Activated naive CD8-positive, alpha-beta T cell (primary cell): ENCODE results near the gene TRRAP.
"Not testable (repeated sequence)": the region's sequence is repeated elsewhere in the genome, so short reads cannot be mapped to it uniquely, and the experiment has no call there.

Experiments used
- H3K27ac Mint-ChIP-seq: one replicate; pipeline ENCODE4 v1.8.0; 2021; ENCODE audit warnings: mixed read lengths
- H3K27me3 Mint-ChIP-seq: one replicate; pipeline ENCODE4 v1.8.0; 2021; ENCODE audit warnings: mixed read lengths
- H3K36me3 Mint-ChIP-seq: one replicate; pipeline ENCODE4 v1.8.0; 2021; ENCODE audit warnings: mixed read lengths
- H3K4me1 Mint-ChIP-seq: one replicate; pipeline ENCODE4 v1.8.0; 2021; ENCODE audit warnings: low read depth, mixed read lengths
- H3K4me3 Mint-ChIP-seq: one replicate; pipeline ENCODE4 v1.8.0; 2021; ENCODE audit warnings: mild to moderate bottlenecking, mixed read lengths
- H3K9me3 Mint-ChIP-seq: one replicate; pipeline ENCODE4 v1.8.0; 2021; ENCODE audit warnings: low read depth, mixed read lengths

The TRRAP gene

GRCh38 chr7:99034932-99035722 lies 156.8 kb downstream of the TRRAP start:
- Mint-ChIP-seq H3K27ac (no peak overlapping the region), H3K27me3 (no peaks in the 10 kb centered on the region), H3K36me3 (peaks cover 2% of the 10 kb centered on the region), H3K9me3 (no peaks in the 10 kb centered on the region), H3K4me3 (no peak overlapping the region), H3K4me1 (no peaks in the 10 kb centered on the region)

- Mint-ChIP-seq H3K4me3 (no peak overlapping the region), H3K4me1 (no peaks in the 10 kb centered on the region), H3K27me3 (no peaks in the 10 kb centered on the region), H3K36me3 (peaks cover 2% of the 10 kb centered on the region), H3K9me3 (no peaks in the 10 kb centered on the region), H3K27ac (no peak overlapping the region)
These were observed 157.6 kb downstream of the TRRAP start for GRCh38 chr7:99035723-99036545.

GRCh38 chr7:99036546-99037111 lies 158.3 kb downstream of the TRRAP start:
- no peak overlapping the region for H3K4me3 Mint-ChIP-seq
- H3K36me3 Mint-ChIP-seq = no peaks in the 10 kb centered on the region
- no peaks in the 10 kb centered on the region for H3K27me3 Mint-ChIP-seq
- no peaks in the 10 kb centered on the region for H3K9me3 Mint-ChIP-seq
- H3K27ac Mint-ChIP-seq = no peak overlapping the region
- H3K4me1 Mint-ChIP-seq = no peaks in the 10 kb centered on the region

- Mint-ChIP-seq H3K27ac (peak overlapping the region; percentile 54), H3K4me3 (no peak overlapping the region), H3K27me3 (no peaks in the 10 kb centered on the region), H3K9me3 (no peaks in the 10 kb centered on the region), H3K4me1 (no peaks in the 10 kb centered on the region), H3K36me3 (no peaks in the 10 kb centered on the region)
These were observed 159.1 kb downstream of the TRRAP start for GRCh38 chr7:99037327-99037940.

- no peaks in the 10 kb centered on the region for H3K27me3 Mint-ChIP-seq
- no peaks in the 10 kb centered on the region for H3K4me1 Mint-ChIP-seq
- H3K27ac Mint-ChIP-seq = peak overlapping the region; percentile 79
- H3K36me3 Mint-ChIP-seq = no peaks in the 10 kb centered on the region
- no peaks in the 10 kb centered on the region for H3K9me3 Mint-ChIP-seq
- H3K4me3 Mint-ChIP-seq = no peak overlapping the region
These were observed 159.9 kb downstream of the TRRAP start for GRCh38 chr7:99038086-99038855.

GRCh38 chr7:99039384-99039891 lies 161.1 kb downstream of the TRRAP start:
- H3K27ac Mint-ChIP-seq = no peak overlapping the region
- H3K4me1 Mint-ChIP-seq = no peaks in the 10 kb centered on the region
- no peaks in the 10 kb centered on the region for H3K9me3 Mint-ChIP-seq
- H3K27me3 Mint-ChIP-seq = no peaks in the 10 kb centered on the region
- no peak overlapping the region for H3K4me3 Mint-ChIP-seq
- peaks cover under 1% of the 10 kb centered on the region for H3K36me3 Mint-ChIP-seq

- Mint-ChIP-seq H3K36me3 (peaks cover 3% of the 10 kb centered on the region), H3K27me3 (no peaks in the 10 kb centered on the region), H3K27ac (peak overlapping the region; percentile 41), H3K4me1 (no peaks in the 10 kb centered on the region), H3K9me3 (no peaks in the 10 kb centered on the region), H3K4me3 (no peak overlapping the region)
These were observed 162.0 kb downstream of the TRRAP start for GRCh38 chr7:99040104-99040958.

GRCh38 chr7:99041526-99041925 lies 163.2 kb downstream of the TRRAP start:
- no peaks in the 10 kb centered on the region for H3K27me3 Mint-ChIP-seq
- no peak overlapping the region for H3K27ac Mint-ChIP-seq
- H3K9me3 Mint-ChIP-seq = no peaks in the 10 kb centered on the region
- H3K4me3 Mint-ChIP-seq = no peak overlapping the region
- no peaks in the 10 kb centered on the region for H3K4me1 Mint-ChIP-seq
- H3K36me3 Mint-ChIP-seq = peaks cover 10% of the 10 kb centered on the region

GRCh38 chr7:99042957-99043356 lies 164.6 kb downstream of the TRRAP start:
- Mint-ChIP-seq H3K27me3 (no peaks in the 10 kb centered on the region), H3K4me1 (no peaks in the 10 kb centered on the region), H3K9me3 (no peaks in the 10 kb centered on the region), H3K4me3 (no peak overlapping the region), H3K36me3 (peaks cover 10% of the 10 kb centered on the region), H3K27ac (no peak overlapping the region)

GRCh38 chr7:99044858-99045257 lies 166.5 kb downstream of the TRRAP start:
- H3K27ac Mint-ChIP-seq, H3K9me3 Mint-ChIP-seq, H3K4me1 Mint-ChIP-seq, H3K4me3 Mint-ChIP-seq, H3K27me3 Mint-ChIP-seq: not testable (repeated sequence)
- peaks cover 10% of the 10 kb centered on the region for H3K36me3 Mint-ChIP-seq

- not testable (repeated sequence) for H3K27ac Mint-ChIP-seq, H3K4me1 Mint-ChIP-seq, H3K27me3 Mint-ChIP-seq, H3K4me3 Mint-ChIP-seq, H3K9me3 Mint-ChIP-seq
- peaks cover 10% of the 10 kb centered on the region for H3K36me3 Mint-ChIP-seq
These were observed 167.9 kb downstream of the TRRAP start for GRCh38 chr7:99046262-99046661.

GRCh38 chr7:99046722-99047121 lies 168.4 kb downstream of the TRRAP start:
- peaks cover 13% of the 10 kb centered on the region for H3K36me3 Mint-ChIP-seq
- peaks cover 14% of the 10 kb centered on the region for H3K4me1 Mint-ChIP-seq
- H3K9me3 Mint-ChIP-seq = no peaks in the 10 kb centered on the region
- H3K4me3 Mint-ChIP-seq = no peak overlapping the region
- H3K27ac Mint-ChIP-seq = no peak overlapping the region
- no peaks in the 10 kb centered on the region for H3K27me3 Mint-ChIP-seq

GRCh38 chr7:99047526-99048077 lies 169.3 kb downstream of the TRRAP start:
- H3K27ac Mint-ChIP-seq = no peak overlapping the region

More at GRCh38 chr7:99047526-99048077, 169.3 kb downstream of the TRRAP start:
- H3K4me1 Mint-ChIP-seq = peaks cover 15% of the 10 kb centered on the region
- no peaks in the 10 kb centered on the region for H3K27me3 Mint-ChIP-seq
- H3K9me3 Mint-ChIP-seq = no peaks in the 10 kb centered on the region
- no peak overlapping the region for H3K4me3 Mint-ChIP-seq
- peaks cover 13% of the 10 kb centered on the region for H3K36me3 Mint-ChIP-seq
